Measurements from ENCODE around the gene RPP21.

DNA sequence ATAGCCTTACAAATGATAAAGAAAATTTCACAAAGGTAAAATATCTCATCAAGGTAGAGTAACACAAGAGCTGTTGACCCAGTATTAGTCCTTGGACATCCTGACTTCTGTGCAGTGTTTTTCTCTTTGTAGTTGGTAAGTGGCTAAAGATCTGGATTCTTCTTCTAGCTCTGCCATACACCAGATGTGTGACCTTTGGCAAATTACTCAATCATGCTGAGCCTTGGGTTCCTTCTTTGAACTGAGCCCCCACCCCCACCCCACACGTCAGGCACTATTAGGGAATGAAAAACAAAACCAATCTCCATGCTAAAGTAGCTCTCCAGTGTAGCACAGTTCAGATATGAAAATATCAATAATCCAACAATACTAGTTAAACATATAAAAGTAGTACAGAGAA, 33.3 kb upstream of the RPP21 start:
- TF ChIP-seq, protein P1, sequence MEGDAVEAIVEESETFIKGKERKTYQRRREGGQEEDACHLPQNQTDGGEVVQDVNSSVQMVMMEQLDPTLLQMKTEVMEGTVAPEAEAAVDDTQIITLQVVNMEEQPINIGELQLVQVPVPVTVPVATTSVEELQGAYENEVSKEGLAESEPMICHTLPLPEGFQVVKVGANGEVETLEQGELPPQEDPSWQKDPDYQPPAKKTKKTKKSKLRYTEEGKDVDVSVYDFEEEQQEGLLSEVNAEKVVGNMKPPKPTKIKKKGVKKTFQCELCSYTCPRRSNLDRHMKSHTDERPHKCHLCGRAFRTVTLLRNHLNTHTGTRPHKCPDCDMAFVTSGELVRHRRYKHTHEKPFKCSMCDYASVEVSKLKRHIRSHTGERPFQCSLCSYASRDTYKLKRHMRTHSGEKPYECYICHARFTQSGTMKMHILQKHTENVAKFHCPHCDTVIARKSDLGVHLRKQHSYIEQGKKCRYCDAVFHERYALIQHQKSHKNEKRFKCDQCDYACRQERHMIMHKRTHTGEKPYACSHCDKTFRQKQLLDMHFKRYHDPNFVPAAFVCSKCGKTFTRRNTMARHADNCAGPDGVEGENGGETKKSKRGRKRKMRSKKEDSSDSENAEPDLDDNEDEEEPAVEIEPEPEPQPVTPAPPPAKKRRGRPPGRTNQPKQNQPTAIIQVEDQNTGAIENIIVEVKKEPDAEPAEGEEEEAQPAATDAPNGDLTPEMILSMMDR (conservative IDR thresholded peaks at IDR 0.05 in 1 of 2, IDR thresholded peaks at IDR 0.05 in 1 of 2; ENCODE audit: extremely low read depth in 1 of 2, insufficient read depth in 1 of 2, low read depth in 1 of 2, low read length in 2 of 2), result no peak
- no peak for TF ChIP-seq EZH2 (IDR thresholded peaks at IDR 0.05; ENCODE audit: borderline replicate concordance, low read length)

All from mammary epithelial cell (primary cell).